Erythroblast (primary cell): ENCODE results near the gene REXO4.

Experiments
- GATA1 ChIP-seq: IDR thresholded peaks from 2 replicates; pipeline ENCODE4 v1.6.1; 2011; ENCODE audit warnings: low read depth, mild to moderate bottlenecking, control low read depth, low read length, moderate library complexity
- POLR2A ChIP-seq: IDR thresholded peaks from 2 replicates; pipeline ENCODE4 v1.6.1; 2011; ENCODE audit warnings: mild to moderate bottlenecking, low read length

- TF ChIP-seq POLR2A, result no peak
- TF ChIP-seq GATA1, result no peak
Measured at GRCh38 chr9:133458643-133459312, 41.0 kb upstream of the REXO4 start.
